ENCODE results near the gene ECT2.

Gene ECT2

GRCh38 chr3:172869368-172869771 lies 118.8 kb downstream of the ECT2 start:
- DNase-seq = no peak

GRCh38 chr3:172869784-172870518 lies 119.4 kb downstream of the ECT2 start:
- no peak for DNase-seq

Measured in stimulated activated CD4-positive, alpha-beta T cell treated with anti-CD3 and anti-CD28 coated beads, Interleukin-12 subunit alpha, Interleukin-12 subunit beta, amount 100 ng/mL, for 4 hours (primary cell).